GM19239 (cell line): Measurements from ENCODE around the gene MICAL2.

Experiments
- DNase-seq: peaks from one replicate; pipeline ENCODE4 v3.0.0; 2011; ENCODE audit warnings: low spot score; ENCODE audit not compliant: insufficient read length
- FAIRE-seq: peaks from 2 replicates; lab custom pipeline; 2011; peaks lifted over from hg19 to GRCh38; lab: Jason Lieb, UNC

MICAL2 gene

DNA sequence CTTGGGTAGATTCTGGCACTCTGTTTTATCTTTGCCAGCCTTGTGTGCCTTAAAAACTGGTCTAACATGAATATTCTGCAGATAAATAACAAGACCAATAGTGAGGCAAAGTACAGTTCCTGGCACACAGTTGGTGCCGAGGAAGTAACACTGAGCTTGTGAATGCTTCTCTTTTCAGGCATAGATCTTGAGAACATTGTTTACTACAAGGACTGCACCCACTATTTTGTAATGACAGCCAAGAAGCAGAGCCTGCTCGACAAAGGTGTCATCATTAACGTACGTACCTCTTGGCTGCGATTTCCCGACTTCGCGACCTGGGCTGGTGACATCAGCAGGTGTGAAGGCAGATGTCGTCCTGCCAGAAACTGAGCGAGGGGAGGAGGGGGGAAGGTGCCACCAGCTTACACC lies 105.7 kb downstream of the MICAL2 start:
- FAIRE-seq (no peak), DNase-seq (no peak)

DNA sequence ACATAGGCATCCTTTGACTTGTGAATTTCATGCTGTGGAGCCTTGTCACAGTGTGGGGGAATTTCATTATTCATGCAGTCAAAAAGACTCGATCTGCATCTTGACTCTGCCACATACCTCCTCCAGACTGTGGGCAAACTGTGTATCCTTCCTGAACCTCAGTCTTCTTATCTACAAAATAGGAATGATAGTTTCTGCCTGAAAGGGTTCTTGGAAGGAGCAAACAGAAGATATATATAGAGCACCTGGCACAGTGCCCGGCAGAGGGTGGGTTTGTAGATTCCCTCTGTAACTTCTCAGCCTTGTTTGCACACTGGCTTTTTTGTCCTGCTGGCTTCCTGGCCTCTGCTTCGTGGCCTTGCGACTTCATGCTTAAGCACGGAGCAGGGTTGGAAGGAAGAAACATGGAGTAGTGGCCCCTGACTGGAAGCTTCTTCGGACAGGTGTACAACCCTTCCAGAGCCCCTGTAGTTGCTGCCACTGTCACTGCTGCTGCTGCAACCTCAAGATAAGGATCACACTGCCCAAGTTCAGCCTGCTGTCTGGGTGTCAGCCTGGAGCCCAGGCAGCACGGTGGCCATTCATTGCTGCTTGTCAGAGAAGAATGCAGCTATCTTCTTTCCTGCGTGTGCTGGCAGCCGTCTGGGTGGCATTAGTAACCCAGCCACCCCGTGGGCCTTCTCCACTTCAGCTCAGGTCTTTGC lies 106.4 kb downstream of the MICAL2 start:
- DNase-seq (no peak), FAIRE-seq (no peak)

DNA sequence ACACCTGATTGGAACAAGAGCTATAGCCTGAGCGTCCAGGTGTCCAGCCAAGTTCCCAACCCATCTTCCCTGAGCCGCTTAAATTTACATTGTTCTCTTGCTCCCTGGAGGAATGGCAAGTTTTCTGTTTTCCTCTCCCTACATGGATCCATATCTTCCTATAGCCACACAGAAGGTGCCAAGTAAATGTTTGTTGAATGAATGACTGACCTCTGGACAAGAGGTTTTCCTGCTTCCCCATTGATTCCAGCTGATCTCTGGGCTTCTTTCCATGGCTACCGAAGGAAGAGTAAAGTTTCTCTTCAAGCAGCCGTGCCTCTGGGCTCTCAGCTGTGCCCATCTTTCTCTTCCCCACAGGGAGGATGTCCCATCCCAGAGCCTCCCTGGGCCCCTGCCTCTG lies 107.5 kb downstream of the MICAL2 start:
- DNase-seq, result no peak
- FAIRE-seq, result no peak

DNA sequence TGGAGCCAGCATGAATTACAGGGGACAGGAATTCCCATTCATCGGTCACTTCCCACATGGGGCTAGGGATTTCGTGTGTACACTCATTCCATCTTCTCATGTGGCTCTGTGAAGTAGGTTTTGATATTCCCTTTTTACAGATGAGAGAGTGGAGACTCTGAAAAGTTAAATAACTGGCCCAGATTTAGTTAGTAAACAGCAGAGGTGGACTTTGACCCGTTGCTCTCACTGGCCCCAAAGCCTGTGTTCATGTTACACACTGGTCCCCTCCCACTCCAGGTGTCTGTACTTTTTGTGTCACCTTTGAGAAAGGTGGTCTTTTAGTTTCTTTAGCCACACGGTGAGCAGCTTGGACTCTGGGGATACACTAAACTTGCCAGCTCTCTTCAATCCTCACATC lies 108.5 kb downstream of the MICAL2 start:
- no peak for DNase-seq
- FAIRE-seq, result no peak

DNA sequence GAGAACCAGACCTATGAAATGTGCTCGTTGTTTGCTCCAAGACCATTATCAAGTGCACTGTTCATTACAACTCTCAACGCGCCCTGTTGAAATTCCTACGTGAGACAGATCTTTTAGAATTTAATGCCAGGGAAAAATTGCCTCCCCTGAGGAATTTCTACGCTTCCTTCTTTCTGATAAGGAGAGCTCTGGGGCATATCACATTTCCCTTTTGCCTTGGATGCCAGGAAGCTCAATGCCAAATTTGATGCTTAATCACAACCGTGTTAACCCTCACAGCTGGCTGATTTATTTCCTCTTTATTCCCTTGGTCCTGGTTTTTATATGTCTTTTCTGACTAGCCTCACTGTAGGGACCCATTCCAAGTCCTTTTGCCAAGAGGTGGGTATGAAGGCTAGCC lies 109.4 kb downstream of the MICAL2 start:
- DNase-seq (no peak), FAIRE-seq (no peak)

DNA sequence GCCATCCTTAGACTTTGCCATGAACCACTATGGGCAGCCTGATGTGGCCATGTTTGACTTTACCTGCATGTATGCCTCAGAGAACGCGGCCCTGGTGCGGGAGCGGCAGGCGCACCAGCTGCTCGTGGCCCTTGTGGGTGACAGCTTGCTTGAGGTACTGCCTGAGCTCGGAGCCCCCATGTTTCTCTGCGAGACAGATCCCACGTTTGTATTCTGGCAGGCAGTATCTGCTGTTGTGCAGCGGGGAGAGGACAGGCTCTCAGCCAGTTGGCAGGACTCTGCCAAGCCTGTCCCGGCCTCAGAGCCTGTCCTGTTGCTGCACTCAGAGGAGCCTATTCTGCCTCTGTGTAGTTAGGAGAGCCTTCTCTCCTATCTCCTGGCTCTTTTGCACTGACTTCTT lies 109.9 kb downstream of the MICAL2 start:
- DNase-seq (no peak), FAIRE-seq (no peak)

DNA sequence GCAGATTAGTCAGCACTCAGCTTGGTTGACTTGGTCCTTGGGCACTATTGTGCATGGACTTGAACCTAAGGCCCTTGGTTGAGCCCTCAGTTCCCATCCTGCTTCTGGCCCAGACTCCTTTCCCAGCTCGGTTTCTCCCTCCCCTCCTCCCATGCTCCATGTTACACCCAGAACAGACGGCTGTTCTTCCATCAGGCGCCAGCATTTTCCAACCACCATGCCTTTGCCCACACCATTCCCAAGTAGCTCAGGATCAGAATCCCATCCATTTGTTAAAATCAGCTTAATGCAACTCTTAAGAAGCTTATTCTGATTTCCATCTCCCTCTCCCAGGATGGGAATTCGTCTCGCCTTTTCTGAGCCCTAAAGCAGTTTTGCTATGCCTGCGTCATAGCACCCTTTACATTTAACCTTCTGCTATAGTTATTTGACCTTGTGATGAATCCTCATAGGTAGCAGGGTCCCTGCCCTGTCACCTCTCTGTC lies 110.7 kb downstream of the MICAL2 start:
- no peak for DNase-seq
- FAIRE-seq, result no peak

DNA sequence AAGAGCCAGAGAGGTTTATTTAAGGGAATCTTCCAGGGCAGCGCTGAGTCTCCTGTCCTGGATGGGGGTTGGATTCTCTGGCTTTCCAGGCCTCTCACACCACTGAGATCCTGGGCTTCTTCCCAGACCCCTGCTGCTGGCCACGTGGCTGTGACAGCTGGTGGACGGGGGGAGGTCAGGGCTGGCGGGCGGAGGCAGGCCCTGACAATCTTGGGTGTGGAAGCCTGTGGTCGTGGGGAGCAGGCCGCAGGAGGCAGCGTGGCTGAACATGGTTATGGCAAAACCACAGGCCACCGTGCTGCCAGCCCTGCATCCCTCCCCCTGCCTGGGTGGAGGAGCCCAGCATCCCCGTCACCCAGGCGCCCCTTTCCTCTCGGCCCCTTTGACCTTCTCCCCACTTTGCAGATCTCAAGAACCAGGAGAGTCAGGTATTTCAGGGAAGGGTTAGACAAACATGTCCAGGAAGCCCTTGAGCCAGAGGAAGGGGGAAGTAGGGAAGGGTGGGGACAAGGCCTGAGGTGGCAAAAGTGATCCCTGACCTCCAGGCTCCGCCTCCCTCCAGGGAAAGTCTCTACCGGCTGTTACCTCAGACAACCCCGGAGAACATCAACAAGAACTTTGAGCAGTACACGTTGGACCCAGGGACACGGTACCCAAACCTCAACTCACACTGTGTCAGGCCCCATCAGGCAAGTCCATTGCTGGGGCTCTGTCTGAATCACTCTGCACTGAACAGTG lies 111.8 kb downstream of the MICAL2 start:
- DNase-seq (no peak), FAIRE-seq (no peak)

DNA sequence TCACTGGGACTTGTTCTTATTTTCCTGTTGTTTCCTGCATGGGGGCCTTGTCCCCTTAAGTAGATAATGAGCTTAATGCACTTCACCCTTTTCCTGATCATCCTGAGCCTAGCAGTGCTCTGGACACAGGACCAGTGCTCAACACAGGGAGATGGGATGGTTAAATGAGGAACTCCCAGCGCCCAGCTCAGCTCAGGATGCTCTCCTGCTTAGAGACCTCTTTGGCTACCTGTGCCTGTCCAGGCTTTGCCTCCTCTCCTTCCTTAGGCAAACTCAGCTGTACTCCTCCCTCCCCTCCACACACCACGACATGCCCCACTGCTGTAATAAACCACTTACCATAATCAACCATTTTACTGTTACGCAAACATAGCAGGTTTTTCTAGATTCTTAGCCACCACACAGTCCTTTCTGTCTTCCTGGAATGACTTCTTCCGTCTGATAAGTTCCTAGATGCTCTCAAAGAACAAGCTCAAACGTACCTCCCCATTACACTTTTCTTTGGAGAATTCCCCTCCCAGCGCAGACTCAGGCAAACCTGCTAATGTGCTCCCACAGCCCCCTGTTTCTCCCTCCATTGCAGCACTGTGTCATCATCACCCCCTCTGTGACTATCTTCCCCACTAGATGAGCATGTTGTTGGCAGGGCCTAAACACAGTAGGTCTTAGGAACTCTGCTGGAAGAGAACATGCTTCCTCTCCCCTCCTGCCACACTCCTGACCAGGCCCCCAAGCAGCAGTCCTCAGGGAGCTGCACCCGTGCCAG lies 113.6 kb downstream of the MICAL2 start:
- DNase-seq (no peak), FAIRE-seq (peak; percentile 54)

DNA sequence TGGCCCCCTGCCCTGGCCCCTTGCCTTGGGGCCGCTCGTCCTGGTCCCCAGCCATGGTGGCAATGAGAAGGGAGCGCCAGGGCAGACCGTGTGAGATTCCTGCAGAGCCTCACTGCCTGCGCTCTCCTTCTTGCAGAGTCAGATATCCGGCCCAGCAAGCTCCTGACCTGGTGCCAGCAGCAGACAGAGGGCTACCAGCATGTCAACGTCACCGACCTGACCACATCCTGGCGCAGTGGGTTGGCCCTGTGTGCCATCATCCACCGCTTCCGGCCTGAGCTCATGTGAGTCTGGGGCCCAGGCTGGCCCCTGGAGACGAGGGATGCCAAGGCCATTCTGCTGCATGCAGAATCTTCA lies 114.1 kb downstream of the MICAL2 start:
- FAIRE-seq (peak; percentile 66), DNase-seq (peak; percentile 69)

DNA sequence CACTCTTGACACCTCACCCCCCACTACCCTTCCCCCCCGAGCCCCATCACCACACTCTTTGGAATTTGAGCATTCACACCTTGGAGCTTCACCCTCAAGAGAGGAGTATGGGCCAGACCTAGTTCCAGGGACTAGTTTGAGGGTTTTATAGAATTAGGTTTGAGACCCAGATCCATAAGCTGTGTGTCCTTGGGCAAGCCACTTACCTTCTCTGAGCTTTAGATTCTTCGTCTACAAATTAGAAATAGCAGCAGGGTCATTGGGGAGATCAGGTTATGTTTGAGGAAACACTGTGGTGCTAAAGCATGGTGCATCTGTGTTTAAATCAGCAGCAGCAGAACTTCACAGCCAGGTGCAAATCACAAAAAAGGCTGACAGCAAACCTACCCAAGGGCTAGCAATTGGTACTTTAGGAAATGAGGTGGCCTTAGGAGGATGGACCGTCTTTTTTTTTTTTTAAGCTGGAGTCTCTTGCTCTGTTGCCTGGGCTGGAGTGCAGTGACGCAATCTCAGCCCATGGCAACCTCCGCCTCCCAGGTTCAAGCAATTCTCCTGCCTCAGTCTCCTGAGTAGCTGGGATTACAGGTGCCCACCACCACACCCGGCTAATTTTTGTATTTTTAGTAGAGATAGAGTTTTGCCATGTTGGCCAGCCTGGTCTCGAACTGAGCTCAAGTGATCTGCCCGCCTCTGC lies 114.8 kb downstream of the MICAL2 start:
- FAIRE-seq, result no peak
- no peak for DNase-seq

DNA sequence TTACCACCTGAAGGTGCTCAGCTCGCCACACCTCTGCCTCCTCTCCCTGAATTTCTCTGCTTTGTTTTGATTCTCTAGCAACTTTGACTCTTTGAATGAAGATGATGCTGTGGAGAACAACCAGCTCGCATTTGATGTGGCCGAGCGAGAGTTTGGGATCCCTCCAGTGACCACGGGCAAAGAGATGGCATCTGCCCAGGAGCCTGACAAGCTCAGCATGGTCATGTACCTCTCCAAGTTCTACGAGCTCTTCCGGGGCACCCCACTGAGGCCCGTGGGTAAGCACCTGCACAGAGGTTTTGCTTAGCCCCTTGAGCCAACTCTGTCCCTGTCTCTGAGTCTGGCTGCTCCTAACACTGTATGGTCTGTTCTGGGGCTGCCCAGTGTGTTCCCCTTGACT lies 115.7 kb downstream of the MICAL2 start:
- no peak for FAIRE-seq

DNA sequence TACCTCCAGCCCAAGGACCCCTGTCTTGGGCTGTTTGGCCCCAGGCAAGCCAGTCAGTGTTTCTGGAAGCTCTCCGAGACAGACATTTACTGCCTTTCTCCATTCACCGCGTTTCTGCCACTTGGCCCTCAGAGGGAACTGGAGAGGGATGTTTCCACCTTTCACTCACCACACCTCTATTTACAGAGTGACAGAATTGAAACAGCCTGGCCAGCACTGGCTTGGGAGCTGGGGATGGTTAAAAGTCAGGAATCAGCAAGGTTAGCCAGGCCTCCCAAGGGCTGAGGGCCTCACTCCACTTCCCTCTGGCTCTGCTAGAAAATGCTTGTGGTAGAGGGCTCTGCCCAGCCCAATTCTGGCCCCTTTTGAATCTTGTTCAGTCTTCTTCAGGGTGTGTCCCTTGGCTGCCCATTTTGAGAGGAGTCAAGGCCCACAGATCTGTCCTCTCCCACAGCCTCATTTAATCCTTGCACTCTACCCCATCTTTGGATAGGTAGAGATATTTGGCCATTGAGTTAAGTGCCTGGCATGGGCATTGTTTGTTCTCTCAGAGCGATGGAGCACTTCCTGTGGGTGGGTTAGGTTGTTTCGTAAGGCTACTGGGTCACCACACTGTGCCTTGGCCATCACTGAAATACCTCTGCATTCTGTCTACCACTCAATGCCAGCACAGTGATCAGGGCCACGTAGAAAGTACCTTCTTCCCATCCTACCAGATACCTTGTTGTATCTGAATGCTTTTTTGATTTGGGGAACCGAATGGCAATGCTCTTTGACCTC lies 119.2 kb downstream of the MICAL2 start:
- FAIRE-seq (no peak), DNase-seq (no peak)

More for the DNA sequence above, 115.7 kb downstream of the MICAL2 start:
- DNase-seq, result no peak

DNA sequence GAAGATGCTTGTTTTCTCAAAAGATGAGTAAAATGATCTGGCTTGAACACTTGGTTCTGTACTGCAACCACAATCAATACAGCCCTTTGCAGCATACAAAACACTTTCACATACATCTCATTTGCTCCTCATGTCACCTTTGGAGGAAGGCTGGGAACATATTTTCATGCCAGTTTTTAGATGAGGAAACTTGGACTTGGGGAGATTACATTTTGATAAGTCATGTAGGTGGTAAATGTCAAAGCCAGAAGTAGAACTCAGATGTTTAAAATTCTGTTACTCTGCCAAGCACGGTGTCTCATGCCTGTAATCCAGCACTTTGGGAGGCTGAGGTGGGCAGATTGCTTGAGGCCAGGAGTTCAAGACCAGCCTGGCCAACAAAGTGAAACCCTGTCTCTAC lies 121.8 kb downstream of the MICAL2 start:
- FAIRE-seq (no peak), DNase-seq (no peak)

DNA sequence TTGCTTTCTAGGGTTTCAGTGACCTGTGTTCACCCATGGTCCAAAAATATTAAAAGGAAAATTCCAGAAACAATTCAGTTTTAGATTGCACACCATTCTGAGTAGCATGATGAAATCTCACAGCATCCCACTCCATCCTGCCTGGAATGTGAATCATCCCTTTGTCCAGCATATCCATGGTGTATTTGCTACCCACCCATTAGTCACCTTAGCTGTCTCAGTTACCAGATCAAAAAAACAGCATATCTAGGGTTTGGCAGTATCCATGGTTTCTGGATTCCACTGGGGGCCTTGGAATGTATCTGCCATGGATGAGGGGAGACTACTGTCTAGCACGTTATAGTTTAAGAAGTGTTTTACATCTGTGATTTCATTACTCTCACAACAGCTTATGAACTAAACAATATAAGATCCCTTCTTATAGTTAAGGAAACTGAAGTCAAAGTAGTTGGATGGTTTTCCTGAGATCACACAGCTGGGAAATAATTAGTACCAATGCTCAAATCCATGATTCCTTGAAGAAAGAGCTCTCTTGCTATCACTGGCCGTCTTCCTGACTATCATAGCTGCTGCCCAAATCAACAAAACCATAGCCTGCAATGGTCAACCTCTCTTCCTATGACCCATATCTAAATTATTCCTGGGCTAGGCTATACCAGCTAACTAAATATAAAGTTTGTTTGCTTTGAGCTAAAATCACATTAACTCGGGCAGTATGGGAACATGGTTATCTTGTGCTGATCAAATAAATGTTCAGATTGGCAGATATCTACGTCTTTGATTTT lies 122.6 kb downstream of the MICAL2 start:
- FAIRE-seq (no peak), DNase-seq (no peak)

DNA sequence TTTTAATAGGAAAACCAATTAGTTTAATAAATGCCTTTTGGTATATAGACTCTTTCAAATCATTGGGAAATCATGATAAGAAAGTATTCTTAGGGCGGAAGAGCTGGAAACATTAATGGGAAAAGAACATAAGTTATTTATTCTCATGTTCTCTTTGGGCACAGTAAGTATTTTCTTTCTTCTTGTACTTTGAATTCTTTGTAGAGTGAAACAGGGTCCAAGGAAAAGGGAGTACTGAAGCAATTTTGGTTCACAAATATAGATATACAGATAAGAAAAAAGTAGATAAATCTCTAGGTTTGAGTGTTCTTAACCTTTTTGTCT lies 123.2 kb downstream of the MICAL2 start:
- FAIRE-seq (no peak), DNase-seq (no peak)

DNA sequence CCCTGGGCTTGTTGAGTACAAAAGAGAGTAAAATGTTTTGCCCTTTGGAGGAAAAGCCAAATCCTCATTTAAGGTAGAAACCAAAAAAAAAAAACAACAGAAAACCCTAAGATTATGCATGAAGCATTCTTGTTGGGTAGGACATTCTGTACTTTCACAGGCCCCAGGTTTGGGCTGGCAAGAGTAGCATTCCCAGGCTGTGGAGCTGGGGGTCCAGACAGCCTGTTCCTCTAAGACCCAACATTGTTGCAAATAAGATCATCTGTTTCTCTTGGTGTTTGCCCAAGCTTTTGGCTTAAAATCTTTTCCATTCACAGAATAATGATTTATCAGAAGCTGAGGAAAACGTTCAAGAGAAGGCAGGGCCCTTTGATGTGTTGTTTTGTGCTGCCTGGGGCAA lies 123.8 kb downstream of the MICAL2 start:
- DNase-seq (no peak), FAIRE-seq (no peak)

DNA sequence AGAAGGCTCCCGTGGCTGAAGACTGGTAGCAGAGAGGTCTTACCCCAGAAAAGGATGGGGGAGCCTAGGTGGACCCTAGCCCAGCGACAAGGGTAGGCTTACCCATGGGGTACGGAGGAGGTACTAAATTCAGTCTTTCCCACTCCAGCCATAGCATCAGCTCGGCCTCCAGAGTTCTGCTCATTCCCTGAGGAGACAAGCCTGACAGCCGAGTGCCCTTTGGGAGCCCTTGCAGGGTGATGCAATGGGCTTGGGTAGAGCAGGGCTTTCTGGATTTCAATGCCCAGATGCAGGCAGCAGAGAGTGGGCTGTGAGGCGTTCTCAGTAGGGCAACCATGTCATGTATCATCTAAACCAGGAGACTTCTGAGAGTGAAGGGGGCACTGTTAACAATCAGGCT lies 124.7 kb downstream of the MICAL2 start:
- no peak for DNase-seq
- no peak for FAIRE-seq

DNA sequence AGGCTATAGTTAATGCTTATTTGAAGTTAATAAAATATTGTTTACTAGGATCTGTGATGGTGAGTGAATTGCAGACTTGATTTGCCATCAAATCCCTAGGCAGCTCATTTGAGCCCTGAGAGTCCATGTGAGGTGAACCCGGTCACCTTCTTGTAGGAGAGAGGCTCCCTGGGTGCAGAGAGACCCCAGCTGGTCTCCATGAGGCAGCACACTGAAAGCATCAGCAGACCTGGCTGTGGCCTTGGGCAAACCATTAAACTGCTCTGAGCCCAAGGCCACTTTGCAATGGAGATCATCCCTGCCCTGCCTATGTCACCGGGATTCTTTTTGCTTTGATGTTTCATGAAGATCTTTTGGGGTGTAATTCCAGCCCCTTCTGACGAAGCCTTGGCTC lies 125.2 kb downstream of the MICAL2 start:
- DNase-seq, result no peak
- no peak for FAIRE-seq
